ENCODE data around the gene C3orf38.

DNA sequence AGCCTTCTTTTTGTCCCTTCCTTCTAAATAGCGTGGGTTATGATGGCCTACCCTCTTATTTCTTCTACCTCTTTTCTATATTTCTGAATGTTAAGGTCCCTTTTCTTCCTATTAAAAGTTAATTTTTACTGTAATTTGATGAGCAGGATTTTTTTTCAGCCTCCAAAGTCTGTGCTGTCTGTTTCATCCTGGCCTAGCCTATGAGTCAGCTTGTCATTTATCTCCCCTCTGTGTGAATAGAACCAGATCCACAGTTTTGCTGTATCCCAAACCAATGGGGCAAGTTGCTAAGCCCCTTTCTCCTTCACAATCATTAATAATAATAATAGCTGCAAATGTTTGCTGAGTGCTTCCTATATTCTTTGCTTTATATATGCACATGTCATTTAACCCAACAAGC, 18.1 kb upstream of the C3orf38 start:
- TF ChIP-seq, protein P1, sequence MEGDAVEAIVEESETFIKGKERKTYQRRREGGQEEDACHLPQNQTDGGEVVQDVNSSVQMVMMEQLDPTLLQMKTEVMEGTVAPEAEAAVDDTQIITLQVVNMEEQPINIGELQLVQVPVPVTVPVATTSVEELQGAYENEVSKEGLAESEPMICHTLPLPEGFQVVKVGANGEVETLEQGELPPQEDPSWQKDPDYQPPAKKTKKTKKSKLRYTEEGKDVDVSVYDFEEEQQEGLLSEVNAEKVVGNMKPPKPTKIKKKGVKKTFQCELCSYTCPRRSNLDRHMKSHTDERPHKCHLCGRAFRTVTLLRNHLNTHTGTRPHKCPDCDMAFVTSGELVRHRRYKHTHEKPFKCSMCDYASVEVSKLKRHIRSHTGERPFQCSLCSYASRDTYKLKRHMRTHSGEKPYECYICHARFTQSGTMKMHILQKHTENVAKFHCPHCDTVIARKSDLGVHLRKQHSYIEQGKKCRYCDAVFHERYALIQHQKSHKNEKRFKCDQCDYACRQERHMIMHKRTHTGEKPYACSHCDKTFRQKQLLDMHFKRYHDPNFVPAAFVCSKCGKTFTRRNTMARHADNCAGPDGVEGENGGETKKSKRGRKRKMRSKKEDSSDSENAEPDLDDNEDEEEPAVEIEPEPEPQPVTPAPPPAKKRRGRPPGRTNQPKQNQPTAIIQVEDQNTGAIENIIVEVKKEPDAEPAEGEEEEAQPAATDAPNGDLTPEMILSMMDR (IDR thresholded peaks at IDR 0.05) = no peak
- TF ChIP-seq POLR2A (IDR thresholded peaks at IDR 0.05) = no peak
